HCT116 (cell line): ENCODE data around the gene RMI2.

ENCODE experiments used
- CTCF ChIP-seq, 3 experiments: fragments of 200-600 bp in 1 of 3; sonication (generic) in 1 of 3; IDR thresholded peaks in 2 of 3; conservative IDR thresholded peaks in 1 of 3; 2 replicates each; pipeline ENCODE4 v1.5.1; 2012 to 2017; ENCODE audit warnings: low read depth in 2 of 3, low read length in 2 of 3, antibody characterized with exemption in 1 of 3, borderline replicate concordance in 1 of 3, control low read depth in 1 of 3, mild to moderate bottlenecking in 1 of 3, mixed read lengths in 1 of 3, mixed run types in 1 of 3, moderate library complexity in 1 of 3; ENCODE audit not compliant: insufficient read depth in 1 of 3
- EGR1 ChIP-seq: IDR thresholded peaks from 2 replicates; pipeline ENCODE4 v1.6.1; 2012; ENCODE audit warnings: low read depth
- EZH2 ChIP-seq: fragments of 200-600 bp; sonication (generic); IDR thresholded peaks from 2 replicates; pipeline ENCODE4 v1.6.1; 2017; ENCODE audit warnings: antibody characterized with exemption, mixed run types
- FOSL1 ChIP-seq: IDR thresholded peaks from 2 replicates; pipeline ENCODE4 v1.6.1; 2012; ENCODE audit warnings: low read depth
- MAX ChIP-seq: IDR thresholded peaks from 2 replicates; pipeline ENCODE4 v1.6.1; 2012
- POLR2A ChIP-seq: IDR thresholded peaks from 2 replicates; pipeline ENCODE4 v1.7.0; 2011; ENCODE audit warnings: borderline replicate concordance; ENCODE audit not compliant: insufficient read depth, insufficient read length; ENCODE audit errors: extremely low read depth
- POLR2AphosphoS5 ChIP-seq: IDR thresholded peaks from 2 replicates; pipeline ENCODE4 v1.6.1; 2011; ENCODE audit warnings: mild to moderate bottlenecking, low read depth, low read length, moderate library complexity
- RAD21 ChIP-seq: IDR thresholded peaks from 2 replicates; pipeline ENCODE4 v1.6.1; 2012; ENCODE audit warnings: low read depth, mild to moderate bottlenecking
- REST ChIP-seq: IDR thresholded peaks from 2 replicates; pipeline ENCODE4 v1.6.1; 2012; ENCODE audit warnings: low read depth
- SP1 ChIP-seq: IDR thresholded peaks from 2 replicates; pipeline ENCODE4 v1.6.1; 2012; ENCODE audit warnings: low read depth
- SRF ChIP-seq: IDR thresholded peaks from 2 replicates; pipeline ENCODE4 v1.6.1; 2012; ENCODE audit warnings: low read depth
- YY1 ChIP-seq: IDR thresholded peaks from 2 replicates; pipeline ENCODE4 v1.6.1; 2011; ENCODE audit warnings: low read length, low read depth, moderate library complexity, mild to moderate bottlenecking; ENCODE audit not compliant: insufficient replicate concordance; ENCODE audit errors: extremely low read depth

GRCh38 chr16:11383481-11384183 is 38.4 kb downstream of the RMI2 start:
- TF ChIP-seq CTCF (IDR thresholded peaks at IDR 0.05 in 2 of 3, conservative IDR thresholded peaks at IDR 0.05 in 1 of 3; ENCODE audit: borderline replicate concordance in 1 of 3, insufficient read depth in 1 of 3, low read depth in 2 of 3, low read length in 2 of 3) (no peak), REST (no peak), MAX (no peak), SRF (no peak), SP1 (no peak), YY1 (no peak), POLR2AphosphoS5 (no peak), RAD21 (no peak), EZH2 (no peak), EGR1 (no peak), POLR2A (no peak), FOSL1 (no peak)
